SK-N-MC (cell line): Measurements from ENCODE around the gene PDIA4.
"Not testable (repeated sequence)": the region's sequence is repeated elsewhere in the genome, so short reads cannot be mapped to it uniquely, and the experiment has no call there.

Experiments
- DNase-seq: peaks from one replicate; pipeline ENCODE4 v3.0.0-alpha.2; 2011; ENCODE audit warnings: low read depth, low spot score
- H3K27ac ChIP-seq: fragments of 200-600 bp; sonication (generic); 2 replicates; pipeline ENCODE4 v1.5.1; 2016; ENCODE audit warnings: mixed run types
- H3K36me3 ChIP-seq: fragments of 200-600 bp; sonication (generic); 2 replicates; pipeline ENCODE4 v1.6.1; 2017; ENCODE audit warnings: antibody characterized with exemption, low read length, mixed read lengths; ENCODE audit not compliant: insufficient read depth
- H3K4me3 ChIP-seq: fragments of 200-600 bp; sonication (generic); 2 replicates; pipeline ENCODE4 v1.5.1; 2016
- H3K9ac ChIP-seq: fragments of 200-600 bp; sonication (generic); 2 replicates; pipeline ENCODE4 v1.8.0; 2017; ENCODE audit warnings: mixed run types, mixed read lengths; ENCODE audit not compliant: insufficient read length
- H3K9me3 ChIP-seq: fragments of 200-600 bp; sonication (generic); 2 replicates; pipeline ENCODE4 v1.6.1; 2017; ENCODE audit warnings: low read depth, mild to moderate bottlenecking, antibody characterized with exemption, low read length, moderate library complexity, mixed read lengths
- EZH2 ChIP-seq: fragments of 200-600 bp; sonication (generic); IDR thresholded peaks from one replicate; pipeline ENCODE4 v1.6.1; 2017; ENCODE audit warnings: antibody characterized with exemption
- FOXP2 ChIP-seq: optimal IDR thresholded peaks from 2 replicates; pipeline ENCODE3; 2011; ENCODE audit warnings: mild to moderate bottlenecking, moderate library complexity; ENCODE audit not compliant: insufficient read depth; ENCODE audit errors: extremely low read length, control extremely low read depth
- POLR2AphosphoS5 ChIP-seq: IDR thresholded peaks from 2 replicates; pipeline ENCODE4 v1.6.1; 2012; ENCODE audit warnings: mild to moderate bottlenecking, low read depth, low read length, borderline replicate concordance

Gene PDIA4

GRCh38 chr7:148987010-148987750 lies 41.1 kb downstream of the PDIA4 start:
- peak overlapping the region; percentile 88 for H3K27ac ChIP-seq
- H3K36me3 ChIP-seq = no peaks in the 10 kb centered on the region
- TF ChIP-seq POLR2AphosphoS5 (peak; percentile 71; the same call in 1 of the 2 replicates), EZH2 (no peak)
- no peaks in the 10 kb centered on the region for H3K9me3 ChIP-seq
- peak; percentile 89 for DNase-seq
- H3K9ac ChIP-seq = peak overlapping the region; percentile 85
- H3K4me3 ChIP-seq = peak overlapping the region; percentile 85

GRCh38 chr7:148986742-148987009 lies 41.6 kb downstream of the PDIA4 start:
- TF ChIP-seq FOXP2 (no peak), POLR2AphosphoS5 (no peak), EZH2 (no peak)
- Histone ChIP-seq H3K9me3 (no peaks in the 10 kb centered on the region), H3K4me3 (peak overlapping the region; percentile 85), H3K27ac (no peak overlapping the region), H3K36me3 (no peaks in the 10 kb centered on the region), H3K9ac (no peak overlapping the region)
- no peak for DNase-seq

- Histone ChIP-seq H3K9ac (peak overlapping the region; percentile 80), H3K9me3 (no peaks in the 10 kb centered on the region), H3K4me3 (peak overlapping the region; percentile 88), H3K36me3 (no peaks in the 10 kb centered on the region), H3K27ac (peak overlapping the region; percentile 87)
- peak; percentile 81 for DNase-seq
- no peak for TF ChIP-seq POLR2AphosphoS5
- TF ChIP-seq EZH2 = no peak
- no peak for TF ChIP-seq FOXP2
Measured at GRCh38 chr7:148983200-148984146, 44.8 kb downstream of the PDIA4 start.

- DNase-seq = no peak
- H3K36me3 ChIP-seq = no peaks in the 10 kb centered on the region
- peak overlapping the region; percentile 43 for H3K9ac ChIP-seq
- no peak overlapping the region for H3K27ac ChIP-seq
- H3K9me3 ChIP-seq = no peaks in the 10 kb centered on the region
- peak overlapping the region; percentile 88 for H3K4me3 ChIP-seq
- TF ChIP-seq FOXP2 = no peak
- TF ChIP-seq POLR2AphosphoS5 = no peak
- no peak for TF ChIP-seq EZH2
Measured at GRCh38 chr7:148982654-148983199, 45.6 kb downstream of the PDIA4 start.

GRCh38 chr7:148979827-148980226 lies 48.5 kb downstream of the PDIA4 start:
- no peak for TF ChIP-seq EZH2
- Histone ChIP-seq H3K36me3 (no peaks in the 10 kb centered on the region), H3K9me3 (no peaks in the 10 kb centered on the region), H3K4me3 (no peak overlapping the region), H3K9ac (no peak overlapping the region), H3K27ac (no peak overlapping the region)
- no peak for DNase-seq

- H3K9me3 ChIP-seq, H3K36me3 ChIP-seq, H3K4me3 ChIP-seq, H3K27ac ChIP-seq, DNase-seq, H3K9ac ChIP-seq: not testable (repeated sequence)
Measured at GRCh38 chr7:148979072-148979471, 49.2 kb downstream of the PDIA4 start.

- TF ChIP-seq EZH2 (no peak), FOXP2 (no peak), POLR2AphosphoS5 (no peak)
- H3K4me3 ChIP-seq = no peak overlapping the region
- H3K9ac ChIP-seq = no peak overlapping the region
- no peak overlapping the region for H3K27ac ChIP-seq
- no peaks in the 10 kb centered on the region for H3K9me3 ChIP-seq
- no peak for DNase-seq
- H3K36me3 ChIP-seq = no peaks in the 10 kb centered on the region
Measured at GRCh38 chr7:148978091-148978490, 50.2 kb downstream of the PDIA4 start.

- H3K36me3 ChIP-seq = no peaks in the 10 kb centered on the region
- H3K4me3 ChIP-seq = no peak overlapping the region
- no peak for DNase-seq
- H3K9ac ChIP-seq = no peak overlapping the region
- TF ChIP-seq POLR2AphosphoS5 (no peak), FOXP2 (no peak), EZH2 (no peak)
- no peaks in the 10 kb centered on the region for H3K9me3 ChIP-seq
- no peak overlapping the region for H3K27ac ChIP-seq
Measured at GRCh38 chr7:148975896-148976295, 52.4 kb downstream of the PDIA4 start.
